T-helper 1 cell treated with Interleukin-12 subunit alpha and Interleukin-12 subunit beta and Interleukin-4 antibody, amounts not matched to agents 30 ng/mL and 1 ng/mL, for 36 hours (primary cell): ENCODE measurements around the gene ANKS6. TPM values are rescaled to one million over a fixed set of nuclear protein-coding genes. Genes with fewer than 3 reads are reported as not detected.

Experiments
- intact Hi-C: fragments of 100-400 bp; cut with micrococcal nuclease; formaldehyde crosslinking; loops from one replicate; pipeline ENCODE4 v1.15.1; 2024
- total RNA-seq: library from RNA; stranded (reverse); gene quantifications from 2 replicates; pipeline ENCODE4 v1.2.3, GENCODE V29; 2022

The ANKS6 gene
- total RNA-seq, 1 donor from 2014 or later = 6.1 TPM

- intact Hi-C loops = loop anchor here (1.0 kb wide), 2 partner anchors 256 to 477 kb away; no protein-coding TSS in a partner anchor
Observed at GRCh38 chr9:98791608-98792490, 4.5 kb downstream of the ANKS6 start.

GRCh38 chr9:98790842-98791607, 5.3 kb downstream of the ANKS6 start:
- intact Hi-C loops = loop anchor here (1.0 kb wide), 2 partner anchors 255 to 476 kb away; no protein-coding TSS in a partner anchor

GRCh38 chr9:98790134-98790841, 6.1 kb downstream of the ANKS6 start:
- intact Hi-C loops = no loop called here

GRCh38 chr9:98789483-98790133, 6.7 kb downstream of the ANKS6 start:
- intact Hi-C loops = no loop called here

GRCh38 chr9:98787766-98788335, 8.5 kb downstream of the ANKS6 start:
- intact Hi-C loops = no loop called here

- intact Hi-C loops = no loop called here
Observed at GRCh38 chr9:98786750-98787510, 9.4 kb downstream of the ANKS6 start.

- intact Hi-C loops = no loop called here
Observed at GRCh38 chr9:98784831-98785806, 11.2 kb downstream of the ANKS6 start.

- intact Hi-C loops = no loop called here
Observed at GRCh38 chr9:98783518-98784226, 12.7 kb downstream of the ANKS6 start.

GRCh38 chr9:98781588-98782383, 14.6 kb downstream of the ANKS6 start:
- intact Hi-C loops = no loop called here

GRCh38 chr9:98780059-98780749, 16.2 kb downstream of the ANKS6 start:
- intact Hi-C loops = no loop called here

GRCh38 chr9:98778711-98779530, 17.4 kb downstream of the ANKS6 start:
- intact Hi-C loops = loop anchor here (5.0 kb wide), 1 partner anchor 242 kb away; no protein-coding TSS in a partner anchor

GRCh38 chr9:98778251-98778650, 18.1 kb downstream of the ANKS6 start:
- intact Hi-C loops = loop anchor here (5.0 kb wide), 1 partner anchor 241 kb away; no protein-coding TSS in a partner anchor

- intact Hi-C loops = loop anchor here (5.0 kb wide), 1 partner anchor 240 kb away; no protein-coding TSS in a partner anchor
Observed at GRCh38 chr9:98777618-98778017, 18.7 kb downstream of the ANKS6 start.

- intact Hi-C loops = loop anchor here (1.0 to 5.0 kb wide), 2 partner anchors 239 to 461 kb away; no protein-coding TSS in a partner anchor
Observed at GRCh38 chr9:98775831-98776441, 20.4 kb downstream of the ANKS6 start.

- intact Hi-C loops = loop anchor here (5.0 kb wide), 1 partner anchor 237 kb away; no protein-coding TSS in a partner anchor
Observed at GRCh38 chr9:98774746-98775145, 21.6 kb downstream of the ANKS6 start.
